Measurements from ENCODE around the gene REG4.
"Not testable (repeated sequence)": the region's sequence is repeated elsewhere in the genome, so short reads cannot be mapped to it uniquely, and the experiment has no call there.

Gene REG4

DNA sequence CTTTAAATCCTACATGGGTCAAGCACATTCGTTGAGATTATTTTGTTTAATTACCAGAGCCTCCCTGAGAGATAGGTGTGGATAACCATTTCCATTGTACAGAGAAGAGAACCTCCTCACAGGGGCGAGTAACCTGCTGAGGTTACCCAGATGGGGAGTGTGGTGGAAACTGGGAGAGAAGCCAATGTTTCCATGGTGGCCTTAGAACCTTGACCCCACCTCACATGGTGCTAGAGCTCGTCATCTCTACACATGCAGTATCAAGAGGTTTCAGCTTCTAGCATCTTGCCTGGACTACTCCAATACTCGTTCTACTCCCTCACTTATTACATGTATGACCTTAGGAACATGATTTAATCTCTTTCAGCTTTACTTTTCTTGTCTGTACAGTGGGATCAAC lies 4.8 kb downstream of the REG4 start:
- no peak for DNase-seq (ENCODE audit: low spot score)

GRCh38 chr1:119805746-119806145 lies 5.5 kb downstream of the REG4 start:
- no peak for DNase-seq (ENCODE audit: low spot score)

DNA sequence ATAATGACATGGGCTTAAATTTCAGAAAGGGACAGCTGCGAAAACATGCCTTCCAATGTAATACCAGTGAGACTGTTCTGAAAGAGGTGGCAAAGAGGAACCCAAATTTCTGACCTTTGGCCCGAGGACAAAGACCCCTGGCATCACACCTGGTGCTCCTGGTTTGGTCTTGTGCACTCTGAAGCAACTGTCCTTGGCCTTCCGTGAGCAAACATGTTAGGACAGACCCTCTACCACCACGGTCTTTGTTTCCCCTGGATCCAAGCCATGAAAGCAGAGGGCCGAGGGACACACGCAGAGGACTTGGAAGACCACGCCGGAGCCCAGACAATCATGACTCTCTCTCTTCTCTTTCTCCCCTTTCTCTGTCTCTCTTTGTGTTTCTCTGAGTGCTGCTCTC lies 6.0 kb downstream of the REG4 start:
- no peak for DNase-seq (ENCODE audit: low spot score)

DNA sequence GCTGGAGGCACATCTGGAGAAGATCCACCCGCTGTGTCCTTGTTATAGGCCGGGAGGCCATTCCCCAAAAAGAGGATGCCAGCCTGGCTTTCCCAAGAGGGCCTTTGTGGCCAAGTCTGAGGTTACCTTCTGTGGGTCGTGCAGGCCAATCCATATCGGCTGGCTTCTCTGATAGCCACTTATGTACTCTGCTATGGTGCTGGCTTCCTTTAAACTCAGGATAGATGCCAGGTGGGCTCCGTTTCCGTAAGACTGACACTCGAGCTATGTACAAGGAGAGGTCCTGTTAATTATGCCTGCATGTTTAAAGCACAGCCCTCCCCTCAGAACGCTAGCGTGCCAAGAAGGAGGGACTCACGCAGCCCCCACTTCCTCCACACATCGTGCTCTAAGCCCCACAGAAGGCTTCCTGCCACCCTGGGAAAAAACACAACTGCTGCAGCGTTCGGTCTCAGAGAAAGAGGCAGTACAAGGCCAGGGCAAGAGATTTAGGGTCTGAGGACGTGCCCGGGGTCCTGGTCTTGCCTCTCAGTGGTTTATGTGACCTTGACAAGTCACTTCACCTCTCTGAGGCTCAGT lies 11.6 kb downstream of the REG4 start:
- DNase-seq (ENCODE audit: low spot score): no peak

DNA sequence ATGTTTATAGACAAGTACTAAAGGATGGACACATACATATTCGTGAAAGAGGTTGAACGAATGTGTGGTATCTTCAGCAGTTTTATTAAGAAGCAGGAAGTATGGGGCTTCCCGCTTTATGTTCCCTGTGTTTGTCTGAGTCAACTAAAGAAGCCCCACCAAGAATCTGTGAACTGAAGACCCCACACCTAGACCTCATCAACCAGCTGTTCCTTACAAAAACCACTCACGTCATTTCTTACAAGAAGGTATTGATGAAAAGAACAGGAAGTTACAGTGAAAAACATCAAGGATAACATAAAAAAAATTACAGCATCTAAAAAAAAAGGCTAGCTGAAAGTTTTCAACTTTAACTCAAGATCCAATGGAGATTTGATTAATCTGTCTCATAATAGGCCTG lies 12.3 kb downstream of the REG4 start:
- no peak for DNase-seq (ENCODE audit: low spot score)

- no peak for DNase-seq (ENCODE audit: low spot score)
These were observed 13.7 kb downstream of the REG4 start for GRCh38 chr1:119797606-119798005.

GRCh38 chr1:119797162-119797561 lies 14.1 kb downstream of the REG4 start:
- DNase-seq (ENCODE audit: low spot score): no peak

- DNase-seq (ENCODE audit: low spot score): no peak
These were observed 15.7 kb downstream of the REG4 start for GRCh38 chr1:119795261-119796200.

GRCh38 chr1:119794876-119795240 lies 16.4 kb downstream of the REG4 start:
- no peak for DNase-seq (ENCODE audit: low spot score)

- DNase-seq (ENCODE audit: low spot score): no peak
These were observed 16.9 kb downstream of the REG4 start for GRCh38 chr1:119794230-119794875.

GRCh38 chr1:119791377-119791776 lies 19.9 kb downstream of the REG4 start:
- no peak for DNase-seq (ENCODE audit: low spot score)

DNA sequence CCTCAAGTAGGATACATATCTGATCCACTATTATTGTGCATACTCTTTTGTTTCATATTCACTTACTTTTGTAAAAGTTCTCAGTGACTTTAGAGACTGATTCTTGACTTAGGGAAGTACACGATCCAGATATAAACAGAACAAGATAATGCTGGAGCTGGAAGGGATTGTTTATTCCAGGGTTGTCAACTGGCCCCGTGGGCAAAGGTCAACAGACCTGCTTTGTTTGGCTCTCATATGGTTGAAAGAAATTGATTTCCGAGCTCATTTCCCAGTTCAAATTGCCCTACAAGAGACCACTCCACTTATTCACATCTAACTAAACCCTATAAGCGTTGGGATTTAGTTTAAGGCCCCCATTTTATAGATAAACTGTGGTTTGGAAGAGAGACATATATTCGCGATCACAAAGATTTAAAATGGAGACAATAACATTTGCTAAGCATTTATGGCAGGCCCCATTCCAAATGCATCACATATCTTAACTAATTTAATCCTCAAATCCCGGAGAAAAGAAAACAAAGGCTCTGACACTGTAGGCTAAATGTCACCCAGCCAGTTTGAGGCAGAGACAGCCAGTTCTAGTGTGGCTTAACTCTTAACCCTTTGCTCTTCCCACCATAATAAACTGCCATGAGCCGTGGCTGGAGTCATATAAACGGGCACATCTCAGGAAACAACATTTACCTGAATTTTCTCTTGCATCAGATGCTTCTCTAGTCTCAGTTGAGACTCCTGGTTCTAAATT lies 20.6 kb downstream of the REG4 start:
- DNase-seq (ENCODE audit: low spot score): no peak

DNA sequence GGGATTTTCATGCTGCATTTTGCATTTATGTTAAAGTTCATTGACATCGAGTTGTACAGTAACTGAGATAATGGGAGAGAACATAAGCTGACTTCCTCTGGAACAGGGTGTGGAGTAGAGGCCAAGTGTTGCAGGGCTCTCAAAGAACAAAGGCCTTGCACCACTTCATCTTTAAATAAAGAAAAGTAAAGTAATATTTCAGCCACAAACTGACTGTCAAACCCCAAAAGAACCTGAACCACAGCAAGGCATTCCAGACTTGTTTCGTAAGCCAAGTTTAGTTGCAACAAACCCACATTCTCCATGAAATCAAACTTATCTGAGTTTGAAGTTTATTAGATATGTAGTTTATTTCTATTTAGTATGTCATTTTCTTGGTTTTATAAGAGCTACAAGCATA lies 23.5 kb downstream of the REG4 start:
- DNase-seq (ENCODE audit: low spot score): no peak

GRCh38 chr1:119786473-119787050 lies 24.7 kb downstream of the REG4 start:
- DNase-seq (ENCODE audit: low spot score): not testable (repeated sequence)

DNA sequence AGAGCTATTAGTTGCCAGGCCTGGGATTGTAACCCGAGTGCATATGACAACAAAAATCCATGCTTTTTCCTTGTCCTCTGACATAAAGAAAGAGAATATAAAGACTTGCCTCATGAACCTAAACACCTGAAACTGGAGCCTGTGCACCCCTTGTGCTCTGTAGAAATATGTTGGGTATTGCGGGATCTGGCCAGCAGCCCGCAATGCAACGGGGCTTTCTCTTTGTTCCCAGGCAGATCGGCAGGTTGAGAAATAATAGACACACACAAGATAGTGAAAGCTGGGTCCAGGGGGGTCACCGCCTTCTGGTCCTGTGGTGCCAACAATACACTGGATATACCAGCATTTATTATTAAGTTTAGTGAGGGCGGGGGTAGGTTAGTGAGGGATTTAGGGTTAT lies 25.2 kb downstream of the REG4 start:
- not testable (repeated sequence) for DNase-seq (ENCODE audit: low spot score)

- DNase-seq (ENCODE audit: low spot score): no peak
These were observed 27.0 kb downstream of the REG4 start for GRCh38 chr1:119784191-119784781.

GRCh38 chr1:119783354-119784185 lies 27.7 kb downstream of the REG4 start:
- no peak for DNase-seq (ENCODE audit: low spot score)

DNA sequence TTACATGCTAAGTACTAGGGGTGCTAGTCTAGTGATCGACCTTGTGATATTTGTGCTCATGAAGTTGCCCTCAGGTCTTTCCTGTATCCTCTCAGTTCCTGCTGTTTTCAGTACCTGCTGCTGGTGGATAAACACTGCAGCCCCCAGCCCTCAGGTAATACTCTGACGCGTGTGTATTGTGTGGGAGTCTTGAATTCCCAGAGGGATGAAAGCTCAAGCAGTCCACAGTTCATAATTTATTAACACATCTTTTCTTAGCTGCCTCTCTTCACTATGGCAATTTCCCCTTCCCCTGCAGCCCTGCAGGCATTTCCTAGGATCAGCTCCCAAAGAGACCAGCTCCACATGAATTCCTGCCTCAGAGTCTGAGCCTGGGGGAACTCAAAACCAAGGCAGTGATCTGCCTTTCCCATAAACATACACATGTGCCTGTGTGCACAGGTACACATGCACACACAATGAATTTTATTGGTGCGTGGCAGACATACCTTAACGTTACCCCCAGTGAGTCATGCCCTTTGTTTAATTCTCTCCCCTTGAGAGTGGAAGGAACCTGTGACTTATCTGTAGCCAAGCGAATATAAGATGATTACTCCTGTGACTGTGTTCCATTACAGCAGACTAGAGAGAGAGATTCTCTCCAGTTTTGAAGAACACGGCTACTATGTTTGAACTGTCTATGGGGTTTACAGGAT lies 28.5 kb downstream of the REG4 start:
- DNase-seq (ENCODE audit: low spot score): no peak

GRCh38 chr1:119781434-119782210 lies 29.6 kb downstream of the REG4 start:
- DNase-seq (ENCODE audit: low spot score): no peak
